Panc1 (cell line): ENCODE data around the gene MYO18A.
A peak's percentile ranks its signal among the peaks of the same experiment; 100 is the strongest.

Experiments used
- POLR2AphosphoS5 ChIP-seq: IDR thresholded peaks from 2 replicates; pipeline ENCODE4 v1.6.1; 2012; ENCODE audit warnings: mild to moderate bottlenecking, low read depth, low read length, moderate library complexity
- TF ChIP-seq, protein P1 (sequence below): fragments of 450-650 bp; IDR thresholded peaks from 2 replicates; pipeline ENCODE4 v1.5.1; 2017; ENCODE audit warnings: mild to moderate bottlenecking

GRCh38 chr17:29116804-29117753 lies 63.1 kb downstream of the MYO18A start:
- TF ChIP-seq, protein P1, sequence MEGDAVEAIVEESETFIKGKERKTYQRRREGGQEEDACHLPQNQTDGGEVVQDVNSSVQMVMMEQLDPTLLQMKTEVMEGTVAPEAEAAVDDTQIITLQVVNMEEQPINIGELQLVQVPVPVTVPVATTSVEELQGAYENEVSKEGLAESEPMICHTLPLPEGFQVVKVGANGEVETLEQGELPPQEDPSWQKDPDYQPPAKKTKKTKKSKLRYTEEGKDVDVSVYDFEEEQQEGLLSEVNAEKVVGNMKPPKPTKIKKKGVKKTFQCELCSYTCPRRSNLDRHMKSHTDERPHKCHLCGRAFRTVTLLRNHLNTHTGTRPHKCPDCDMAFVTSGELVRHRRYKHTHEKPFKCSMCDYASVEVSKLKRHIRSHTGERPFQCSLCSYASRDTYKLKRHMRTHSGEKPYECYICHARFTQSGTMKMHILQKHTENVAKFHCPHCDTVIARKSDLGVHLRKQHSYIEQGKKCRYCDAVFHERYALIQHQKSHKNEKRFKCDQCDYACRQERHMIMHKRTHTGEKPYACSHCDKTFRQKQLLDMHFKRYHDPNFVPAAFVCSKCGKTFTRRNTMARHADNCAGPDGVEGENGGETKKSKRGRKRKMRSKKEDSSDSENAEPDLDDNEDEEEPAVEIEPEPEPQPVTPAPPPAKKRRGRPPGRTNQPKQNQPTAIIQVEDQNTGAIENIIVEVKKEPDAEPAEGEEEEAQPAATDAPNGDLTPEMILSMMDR: peak; percentile 96
- TF ChIP-seq POLR2AphosphoS5: no peak
